H9 (cell line): ENCODE results near the gene SCRN3. TPM values are rescaled to one million over a fixed set of nuclear protein-coding genes. Genes with fewer than 3 reads are reported as not detected.

ENCODE experiments used
- DNase-seq: peaks from one replicate; pipeline ENCODE4 v3.0.0-alpha.2; 2017
- H2AFZ ChIP-seq: one replicate; pipeline ENCODE4 v1.6.1; 2013; ENCODE audit warnings: mild to moderate bottlenecking, low read length, control low read depth, moderate library complexity
- H2AK5ac ChIP-seq: 2 replicates; pipeline ENCODE4 v1.6.1; 2013; ENCODE audit warnings: low read length, control low read depth, mixed read lengths; ENCODE audit not compliant: insufficient read length
- H2BK120ac ChIP-seq: one replicate; pipeline ENCODE4 v1.6.1; 2013; ENCODE audit warnings: low read depth, mild to moderate bottlenecking, low read length, control low read depth, inconsistent platforms; ENCODE audit not compliant: poor library complexity, severe bottlenecking
- H2BK12ac ChIP-seq: 2 replicates; pipeline ENCODE4 v1.6.1; 2013; ENCODE audit warnings: low read length, control low read depth, mixed read lengths, low read depth; ENCODE audit not compliant: insufficient read length
- H2BK15ac ChIP-seq: 2 replicates; pipeline ENCODE4 v1.6.1; 2013; ENCODE audit warnings: low read depth, low read length, control low read depth
- H2BK20ac ChIP-seq: one replicate; pipeline ENCODE4 v1.6.1; 2013; ENCODE audit warnings: low read depth, mild to moderate bottlenecking, low read length, control low read depth, inconsistent platforms; ENCODE audit not compliant: poor library complexity, severe bottlenecking
- H2BK5ac ChIP-seq: 2 replicates; pipeline ENCODE4 v1.6.1; 2013; ENCODE audit warnings: low read length, control low read depth, mixed read lengths; ENCODE audit not compliant: insufficient read length
- H3K14ac ChIP-seq: 2 replicates; pipeline ENCODE4 v1.6.1; 2013; ENCODE audit warnings: low read length, control low read depth; ENCODE audit not compliant: insufficient read depth
- H3K18ac ChIP-seq: 2 replicates; pipeline ENCODE4 v1.6.1; 2013; ENCODE audit warnings: low read depth, mild to moderate bottlenecking, mixed read lengths, low read length, control low read depth; ENCODE audit not compliant: insufficient read length
- H3K23ac ChIP-seq: 2 replicates; pipeline ENCODE4 v1.6.1; 2013; ENCODE audit warnings: low read length, control low read depth, mixed read lengths, low read depth; ENCODE audit not compliant: insufficient read length
- H3K23me2 ChIP-seq: 2 replicates; pipeline ENCODE4 v1.6.1; 2013; ENCODE audit warnings: low read depth, mild to moderate bottlenecking, mixed read lengths, low read length, control low read depth; ENCODE audit not compliant: insufficient read length, poor library complexity, severe bottlenecking
- H3K27ac ChIP-seq: 2 replicates; pipeline ENCODE4 v1.5.1; 2013; ENCODE audit warnings: low read length, control low read depth, mixed read lengths, low read depth; ENCODE audit not compliant: insufficient read length
- H3K27me3 ChIP-seq: 2 replicates; pipeline ENCODE4 v1.6.1; 2013; ENCODE audit warnings: low read length, control low read depth, inconsistent platforms; ENCODE audit not compliant: insufficient read depth
- H3K4ac ChIP-seq: 2 replicates; pipeline ENCODE4 v1.6.1; 2013; ENCODE audit warnings: low read depth, mild to moderate bottlenecking, control low read depth, inconsistent platforms, low read length, moderate library complexity
- H3K4me1 ChIP-seq: 2 replicates; pipeline ENCODE4 v1.6.1; 2013; ENCODE audit warnings: low read length, control low read depth, inconsistent platforms; ENCODE audit not compliant: insufficient read depth
- H3K4me2 ChIP-seq: 2 replicates; pipeline ENCODE4 v1.6.1; 2013; ENCODE audit warnings: low read length, control low read depth, mixed read lengths; ENCODE audit not compliant: insufficient read length, insufficient read depth
- H3K56ac ChIP-seq: 2 replicates; pipeline ENCODE4 v1.6.1; 2013; ENCODE audit warnings: low read depth, mild to moderate bottlenecking, mixed read lengths, low read length, control low read depth; ENCODE audit not compliant: insufficient read length
- H3K79me1 ChIP-seq: 2 replicates; pipeline ENCODE4 v1.6.1; 2013; ENCODE audit warnings: low read depth, mild to moderate bottlenecking, moderate library complexity, low read length, control low read depth, inconsistent platforms; ENCODE audit not compliant: insufficient read depth, poor library complexity, severe bottlenecking
- H3K79me2 ChIP-seq: 2 replicates; pipeline ENCODE4 v1.6.1; 2013; ENCODE audit warnings: low read length, control low read depth, inconsistent platforms; ENCODE audit not compliant: insufficient read depth
- H3K9ac ChIP-seq: 2 replicates; pipeline ENCODE4 v1.6.1; 2013; ENCODE audit warnings: low read length, control low read depth, mixed read lengths; ENCODE audit not compliant: insufficient read length; ENCODE audit errors: extremely low read depth
- H3K9me3 ChIP-seq: one replicate; pipeline ENCODE4 v1.6.1; 2013; ENCODE audit warnings: low read depth, low read length, inconsistent platforms; ENCODE audit not compliant: control insufficient read depth
- H3T11ph ChIP-seq: one replicate; pipeline ENCODE4 v1.6.1; 2013; ENCODE audit warnings: mild to moderate bottlenecking, low read length, control low read depth, inconsistent platforms
- H4K20me1 ChIP-seq: one replicate; pipeline ENCODE4 v1.6.1; 2013; ENCODE audit not compliant: control insufficient read depth, insufficient read length, insufficient read depth
- H4K5ac ChIP-seq: 2 replicates; pipeline ENCODE4 v1.6.1; 2013; ENCODE audit warnings: low read depth, mild to moderate bottlenecking, mixed read lengths, low read length, control low read depth; ENCODE audit not compliant: insufficient read length
- H4K8ac ChIP-seq: replicated peaks from 2 replicates; pipeline ENCODE4 v1.6.1; 2013; ENCODE audit warnings: low read length, control low read depth, mixed read lengths, low read depth; ENCODE audit not compliant: insufficient read length
- H4K91ac ChIP-seq: 2 replicates; pipeline ENCODE4 v1.6.1; 2013; ENCODE audit warnings: low read depth, mild to moderate bottlenecking, moderate library complexity, mixed read lengths, low read length, control low read depth; ENCODE audit not compliant: insufficient read length
- H3K27ac Mint-ChIP-seq, 3 experiments: 2 replicates in 2 of 3; 3 replicates in 1 of 3; pipeline ENCODE4 v1.8.0; 2020 to 2021; ENCODE audit warnings: mixed read lengths in 3 of 3, mild to moderate bottlenecking in 1 of 3, moderate library complexity in 1 of 3
- H3K27me3 Mint-ChIP-seq: 2 replicates; pipeline ENCODE4 v1.8.0; 2021; ENCODE audit warnings: low read depth, mild to moderate bottlenecking, moderate library complexity, mixed read lengths
- H3K36me3 Mint-ChIP-seq, 3 experiments: 2 replicates in 2 of 3; 3 replicates in 1 of 3; pipeline ENCODE4 v1.8.0; 2020 to 2021; ENCODE audit warnings: low read depth in 3 of 3, mixed read lengths in 3 of 3; ENCODE audit not compliant: insufficient read depth in 1 of 3
- H3K4me1 Mint-ChIP-seq, 2 experiments: 2 replicates each; pipeline ENCODE4 v1.8.0; 2020; ENCODE audit warnings: mixed read lengths in 2 of 2
- H3K4me3 Mint-ChIP-seq, 2 experiments: 2 replicates in 1 of 2; 3 replicates in 1 of 2; pipeline ENCODE4 v1.8.0; 2020 to 2021; ENCODE audit warnings: mild to moderate bottlenecking in 2 of 2, mixed read lengths in 2 of 2, moderate library complexity in 1 of 2
- H3K9me3 Mint-ChIP-seq, 2 experiments: 2 replicates in 1 of 2; 3 replicates in 1 of 2; pipeline ENCODE4 v1.8.0; 2020; ENCODE audit warnings: mild to moderate bottlenecking in 2 of 2, mixed read lengths in 2 of 2, moderate library complexity in 1 of 2
- WGBS: extraction: QIAGEN DNeasy Blood & Tissue Kit; methylation state at CpG from one replicate; pipeline ENCODE4 v1.1.7; 2013; ENCODE audit warnings: missing lambda C conversion rate, low lambda C conversion rate, mixed read lengths; ENCODE audit not compliant: insufficient read length; ENCODE audit errors: extremely low coverage; 5-methylcytosine and 5-hydroxymethylcytosine counted together
- total RNA-seq: library from RNA; stranded (reverse); gene quantifications from 2 replicates; pipeline ENCODE4 v1.2.1, GENCODE V29; 2021
- TF ChIP-seq, protein P1 (sequence below): fragments of 200-600 bp; sonication (generic); conservative IDR thresholded peaks from 3 replicates; pipeline ENCODE4 v1.8.0; 2021; ENCODE audit warnings: antibody characterized with exemption, mild to moderate bottlenecking

SCRN3 gene
- total RNA-seq, 1 experiment from 2014 or later: 8.7 TPM

DNA sequence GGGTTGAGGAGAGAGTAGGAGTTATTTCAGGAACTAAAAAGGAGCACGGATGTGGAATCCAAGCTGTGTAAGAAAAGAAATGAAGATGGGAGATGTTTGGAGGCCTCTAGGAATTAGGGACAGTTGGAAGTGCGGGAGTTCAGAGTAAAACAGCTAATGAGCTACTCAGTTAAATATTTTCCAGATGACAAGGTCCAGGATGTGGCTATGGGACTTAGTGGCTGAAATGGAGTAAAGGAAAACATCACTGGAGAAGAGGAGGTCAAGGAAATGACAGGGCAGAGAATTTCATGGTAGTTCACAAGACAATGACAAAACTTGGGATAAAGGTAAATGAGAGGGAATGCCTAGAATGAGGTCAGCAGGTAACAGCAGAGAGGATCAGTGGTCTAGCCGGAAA, 78.3 kb downstream of the SCRN3 start:
- no peak overlapping the region for H3K4me3 Mint-ChIP-seq
- TF ChIP-seq, protein P1, sequence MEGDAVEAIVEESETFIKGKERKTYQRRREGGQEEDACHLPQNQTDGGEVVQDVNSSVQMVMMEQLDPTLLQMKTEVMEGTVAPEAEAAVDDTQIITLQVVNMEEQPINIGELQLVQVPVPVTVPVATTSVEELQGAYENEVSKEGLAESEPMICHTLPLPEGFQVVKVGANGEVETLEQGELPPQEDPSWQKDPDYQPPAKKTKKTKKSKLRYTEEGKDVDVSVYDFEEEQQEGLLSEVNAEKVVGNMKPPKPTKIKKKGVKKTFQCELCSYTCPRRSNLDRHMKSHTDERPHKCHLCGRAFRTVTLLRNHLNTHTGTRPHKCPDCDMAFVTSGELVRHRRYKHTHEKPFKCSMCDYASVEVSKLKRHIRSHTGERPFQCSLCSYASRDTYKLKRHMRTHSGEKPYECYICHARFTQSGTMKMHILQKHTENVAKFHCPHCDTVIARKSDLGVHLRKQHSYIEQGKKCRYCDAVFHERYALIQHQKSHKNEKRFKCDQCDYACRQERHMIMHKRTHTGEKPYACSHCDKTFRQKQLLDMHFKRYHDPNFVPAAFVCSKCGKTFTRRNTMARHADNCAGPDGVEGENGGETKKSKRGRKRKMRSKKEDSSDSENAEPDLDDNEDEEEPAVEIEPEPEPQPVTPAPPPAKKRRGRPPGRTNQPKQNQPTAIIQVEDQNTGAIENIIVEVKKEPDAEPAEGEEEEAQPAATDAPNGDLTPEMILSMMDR: no peak
- no peak overlapping the region for H3K14ac ChIP-seq
- H2BK15ac ChIP-seq: no peak overlapping the region
- no peaks in the 10 kb centered on the region for H3K27me3 Mint-ChIP-seq
- no peak overlapping the region for H3K18ac ChIP-seq
- peaks cover 0 to 4% of the 10 kb centered on the region in 2 experiments; a peak in 1 of 5 replicates for H3K9me3 Mint-ChIP-seq
- H4K8ac ChIP-seq: no peak overlapping the region
- no peaks in the 10 kb centered on the region for H4K20me1 ChIP-seq
- H2BK5ac ChIP-seq: no peak overlapping the region
- H3K23ac ChIP-seq: no peak overlapping the region
- no peak overlapping the region for H2BK120ac ChIP-seq
- no peaks in the 10 kb centered on the region for H3K79me1 ChIP-seq
- H4K5ac ChIP-seq: no peak overlapping the region
- DNase-seq: no peak
- H3K4ac ChIP-seq: no peak overlapping the region
- H3K4me1 ChIP-seq: no peaks in the 10 kb centered on the region
- H3K4me2 ChIP-seq: no peak overlapping the region
- H3K27ac ChIP-seq: no peak overlapping the region
- no peak overlapping the region for H2BK20ac ChIP-seq
- no peak overlapping the region for H2AFZ ChIP-seq
- no peak overlapping the region for H3K27ac Mint-ChIP-seq
- no peak overlapping the region for H4K91ac ChIP-seq
- no peaks in the 10 kb centered on the region for H3K23me2 ChIP-seq
- no peaks in the 10 kb centered on the region for H3K9me3 ChIP-seq
- no peak overlapping the region for H2BK12ac ChIP-seq
- no peak overlapping the region for H2AK5ac ChIP-seq
- H3T11ph ChIP-seq: no peak overlapping the region
- no CpG with 5 or more reads among the region's 3 CpGs for WGBS
- no peaks in the 10 kb centered on the region for H3K4me1 Mint-ChIP-seq
- no peaks in the 10 kb centered on the region for H3K36me3 Mint-ChIP-seq
- H3K56ac ChIP-seq: no peak overlapping the region
- no peaks in the 10 kb centered on the region for H3K79me2 ChIP-seq
- H3K9ac ChIP-seq: no peak overlapping the region
- H3K27me3 ChIP-seq: no peaks in the 10 kb centered on the region
